Activated T-helper 2 cell treated with anti-CD3 and anti-CD28 coated beads, Interferon-gamma antibody, Interleukin-2, Interleukin-4, amounts not matched to agents 10 μg/mL and 5 μg/mL and 100 μg/mL, durations not matched to agents 14 hours and 24 hours and 36 hours (primary cell): ENCODE results near the gene ETV6. TPM values are rescaled to one million over a fixed set of nuclear protein-coding genes. Genes with fewer than 3 reads are reported as not detected.

Experiments used
- DNase-seq: peaks from one replicate; pipeline ENCODE4 v3.0.0; 2021; ENCODE audit warnings: low spot score
- H3K27ac Mint-ChIP-seq: one replicate; pipeline ENCODE4 v1.8.0; 2021; ENCODE audit warnings: mixed read lengths
- H3K27me3 Mint-ChIP-seq: one replicate; pipeline ENCODE4 v1.8.0; 2021; ENCODE audit warnings: low read depth, mixed read lengths
- H3K36me3 Mint-ChIP-seq: one replicate; pipeline ENCODE4 v1.8.0; 2021; ENCODE audit warnings: low read depth, mixed read lengths
- H3K4me1 Mint-ChIP-seq: one replicate; pipeline ENCODE4 v1.8.0; 2021; ENCODE audit warnings: low read depth, mixed read lengths
- H3K4me3 Mint-ChIP-seq: one replicate; pipeline ENCODE4 v1.8.0; 2021; ENCODE audit warnings: low read depth, mild to moderate bottlenecking, moderate library complexity, mixed read lengths
- H3K9me3 Mint-ChIP-seq: one replicate; pipeline ENCODE4 v1.8.0; 2021; ENCODE audit warnings: mixed read lengths
- intact Hi-C: fragments of 100-400 bp; cut with micrococcal nuclease; formaldehyde crosslinking; loops from one replicate; pipeline ENCODE4 v1.15.1; 2023
- total RNA-seq: library from RNA; stranded (reverse); gene quantifications from 2 replicates; pipeline ENCODE4 v1.2.3, GENCODE V29; 2022

The ETV6 gene
- total RNA-seq, 1 donor from 2014 or later = 69.4 TPM

GRCh38 chr12:11808931-11809330, 159.5 kb downstream of the ETV6 start:
- Mint-ChIP-seq H3K9me3 (no peaks in the 10 kb centered on the region), H3K4me1 (peaks cover 35% of the 10 kb centered on the region), H3K4me3 (no peak overlapping the region), H3K36me3 (peaks cover 29% of the 10 kb centered on the region), H3K27ac (no peak overlapping the region), H3K27me3 (no peaks in the 10 kb centered on the region)
- intact Hi-C loops = no loop called here
- no peak for DNase-seq

- Mint-ChIP-seq H3K27ac (no peak overlapping the region), H3K9me3 (no peaks in the 10 kb centered on the region), H3K36me3 (peaks cover 25% of the 10 kb centered on the region), H3K4me3 (no peak overlapping the region), H3K27me3 (no peaks in the 10 kb centered on the region), H3K4me1 (peaks cover 35% of the 10 kb centered on the region)
- intact Hi-C loops = loop anchor here (5.0 kb wide), 1 partner anchor 38 kb away; no protein-coding TSS in a partner anchor
- DNase-seq = no peak
Measured at GRCh38 chr12:11810206-11810545, 160.7 kb downstream of the ETV6 start.

GRCh38 chr12:11811008-11811407, 161.5 kb downstream of the ETV6 start:
- Mint-ChIP-seq H3K27ac (no peak overlapping the region), H3K4me3 (no peak overlapping the region), H3K36me3 (peaks cover 18% of the 10 kb centered on the region), H3K9me3 (no peaks in the 10 kb centered on the region), H3K4me1 (peaks cover 35% of the 10 kb centered on the region), H3K27me3 (no peaks in the 10 kb centered on the region)
- intact Hi-C loops = loop anchor here (5.0 kb wide), 1 partner anchor 39 kb away; no protein-coding TSS in a partner anchor
- DNase-seq = no peak

GRCh38 chr12:11812241-11812585, 162.7 kb downstream of the ETV6 start:
- no peak overlapping the region for H3K4me3 Mint-ChIP-seq
- peaks cover 27% of the 10 kb centered on the region for H3K4me1 Mint-ChIP-seq
- no peaks in the 10 kb centered on the region for H3K9me3 Mint-ChIP-seq
- no peak for DNase-seq
- peaks cover 18% of the 10 kb centered on the region for H3K36me3 Mint-ChIP-seq
- no peaks in the 10 kb centered on the region for H3K27me3 Mint-ChIP-seq
- intact Hi-C loops = loop anchor here (2.0 to 5.0 kb wide), 2 partner anchors 21 to 40 kb away; no protein-coding TSS in a partner anchor
- peak overlapping the region; percentile 35 for H3K27ac Mint-ChIP-seq

GRCh38 chr12:11812586-11813437, 163.3 kb downstream of the ETV6 start:
- intact Hi-C loops = loop anchor here (2.0 to 5.0 kb wide), 2 partner anchors 20 to 41 kb away; no protein-coding TSS in a partner anchor
- Mint-ChIP-seq H3K27me3 (no peaks in the 10 kb centered on the region), H3K36me3 (peaks cover 19% of the 10 kb centered on the region), H3K27ac (peak overlapping the region; percentile 35), H3K4me3 (no peak overlapping the region), H3K4me1 (peaks cover 28% of the 10 kb centered on the region), H3K9me3 (no peaks in the 10 kb centered on the region)
- no peak for DNase-seq

GRCh38 chr12:11813438-11813813, 164.0 kb downstream of the ETV6 start:
- Mint-ChIP-seq H3K9me3 (no peaks in the 10 kb centered on the region), H3K4me3 (no peak overlapping the region), H3K4me1 (peaks cover 30% of the 10 kb centered on the region), H3K27ac (no peak overlapping the region), H3K27me3 (no peaks in the 10 kb centered on the region), H3K36me3 (peaks cover 18% of the 10 kb centered on the region)
- DNase-seq = no peak
- intact Hi-C loops = loop anchor here (2.0 to 5.0 kb wide), 2 partner anchors 19 to 41 kb away; no protein-coding TSS in a partner anchor

- DNase-seq = no peak
- Mint-ChIP-seq H3K27ac (no peak overlapping the region), H3K9me3 (no peaks in the 10 kb centered on the region), H3K36me3 (peaks cover 16% of the 10 kb centered on the region), H3K4me3 (no peak overlapping the region), H3K4me1 (peaks cover 30% of the 10 kb centered on the region), H3K27me3 (no peaks in the 10 kb centered on the region)
- intact Hi-C loops = loop anchor here (5.0 kb wide), 1 partner anchor 42 kb away; no protein-coding TSS in a partner anchor
Measured at GRCh38 chr12:11814374-11814773, 164.9 kb downstream of the ETV6 start.

GRCh38 chr12:11815397-11815796, 165.9 kb downstream of the ETV6 start:
- H3K27me3 Mint-ChIP-seq = no peaks in the 10 kb centered on the region
- no peak overlapping the region for H3K27ac Mint-ChIP-seq
- no peak for DNase-seq
- peaks cover 30% of the 10 kb centered on the region for H3K4me1 Mint-ChIP-seq
- intact Hi-C loops = no loop called here
- H3K9me3 Mint-ChIP-seq = no peaks in the 10 kb centered on the region
- H3K4me3 Mint-ChIP-seq = no peak overlapping the region
- peaks cover 16% of the 10 kb centered on the region for H3K36me3 Mint-ChIP-seq

- Mint-ChIP-seq H3K4me1 (peaks cover 20% of the 10 kb centered on the region), H3K36me3 (peaks cover 20% of the 10 kb centered on the region), H3K9me3 (no peaks in the 10 kb centered on the region), H3K27me3 (no peaks in the 10 kb centered on the region), H3K4me3 (no peak overlapping the region), H3K27ac (no peak overlapping the region)
- intact Hi-C loops = no loop called here
- no peak for DNase-seq
Measured at GRCh38 chr12:11819643-11820042, 170.2 kb downstream of the ETV6 start.

- Mint-ChIP-seq H3K4me3 (no peak overlapping the region), H3K27ac (no peak overlapping the region), H3K27me3 (no peaks in the 10 kb centered on the region), H3K36me3 (peaks cover 28% of the 10 kb centered on the region), H3K4me1 (peaks cover 20% of the 10 kb centered on the region), H3K9me3 (no peaks in the 10 kb centered on the region)
- no peak for DNase-seq
- intact Hi-C loops = no loop called here
Measured at GRCh38 chr12:11820476-11820875, 171.0 kb downstream of the ETV6 start.

- Mint-ChIP-seq H3K27me3 (no peaks in the 10 kb centered on the region), H3K9me3 (no peaks in the 10 kb centered on the region), H3K27ac (no peak overlapping the region), H3K4me3 (no peak overlapping the region), H3K36me3 (peaks cover 35% of the 10 kb centered on the region), H3K4me1 (peaks cover 23% of the 10 kb centered on the region)
- DNase-seq = no peak
- intact Hi-C loops = no loop called here
Measured at GRCh38 chr12:11821386-11822080, 172.1 kb downstream of the ETV6 start.

- Mint-ChIP-seq H3K9me3 (no peaks in the 10 kb centered on the region), H3K36me3 (peaks cover 41% of the 10 kb centered on the region), H3K4me3 (no peak overlapping the region), H3K27me3 (no peaks in the 10 kb centered on the region), H3K27ac (peak overlapping the region; percentile 50), H3K4me1 (peaks cover 27% of the 10 kb centered on the region)
- intact Hi-C loops = no loop called here
- DNase-seq = no peak
Measured at GRCh38 chr12:11822081-11822834, 172.8 kb downstream of the ETV6 start.
